ENCODE data around the gene FBXO45.

DNA sequence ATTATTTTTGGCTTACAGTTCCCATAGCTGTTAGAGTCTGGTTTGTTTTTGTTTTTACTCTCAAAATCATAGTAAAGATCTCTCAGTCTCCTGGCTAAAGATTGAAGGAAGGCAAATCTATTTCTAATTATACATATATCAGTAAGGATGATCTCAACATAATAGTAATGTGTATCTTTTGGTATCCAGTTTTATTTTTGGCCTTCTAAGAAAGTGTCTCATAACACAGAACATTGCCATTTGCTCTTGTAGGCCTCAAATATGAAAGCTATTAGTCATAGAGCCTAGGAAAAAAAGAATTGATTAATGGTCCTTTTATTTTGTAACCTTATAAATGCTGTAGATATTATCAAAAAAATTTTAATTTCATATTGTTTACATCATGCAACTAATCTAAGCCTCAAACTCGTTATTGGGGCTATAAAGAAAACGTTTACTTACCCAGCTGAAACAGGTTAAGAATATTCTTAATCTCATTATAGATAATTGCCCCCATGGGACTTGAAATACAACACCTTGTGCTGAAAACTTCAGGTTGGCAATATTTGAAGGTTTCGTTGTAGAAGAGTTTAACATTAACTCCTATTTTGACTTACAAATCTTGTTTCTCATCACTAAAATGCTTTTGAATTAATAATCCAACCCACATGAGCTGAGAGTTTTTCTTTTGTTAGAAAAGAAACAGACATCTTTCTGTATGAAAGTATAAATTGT, 16.7 kb downstream of the FBXO45 start:
- TF ChIP-seq CBX3 (IDR thresholded peaks at IDR 0.05; ENCODE audit: borderline replicate concordance, low read depth) (no peak), ESRRA (IDR thresholded peaks at IDR 0.05; ENCODE audit: low read length) (no peak), POLR2AphosphoS5 (IDR thresholded peaks at IDR 0.05; ENCODE audit: low read length) (no peak), JUNB (IDR thresholded peaks at IDR 0.05) (no peak), WRNIP1 (IDR thresholded peaks at IDR 0.05; ENCODE audit: borderline replicate concordance, low read depth, low read length) (no peak), RFX5 (IDR thresholded peaks at IDR 0.05; ENCODE audit: low read depth, low read length) (no peak), EGR1 (IDR thresholded peaks at IDR 0.05; ENCODE audit: borderline replicate concordance in 1 of 2, low read depth in 2 of 2, low read length in 2 of 2) (no peak)
- TF ChIP-seq, protein P1, sequence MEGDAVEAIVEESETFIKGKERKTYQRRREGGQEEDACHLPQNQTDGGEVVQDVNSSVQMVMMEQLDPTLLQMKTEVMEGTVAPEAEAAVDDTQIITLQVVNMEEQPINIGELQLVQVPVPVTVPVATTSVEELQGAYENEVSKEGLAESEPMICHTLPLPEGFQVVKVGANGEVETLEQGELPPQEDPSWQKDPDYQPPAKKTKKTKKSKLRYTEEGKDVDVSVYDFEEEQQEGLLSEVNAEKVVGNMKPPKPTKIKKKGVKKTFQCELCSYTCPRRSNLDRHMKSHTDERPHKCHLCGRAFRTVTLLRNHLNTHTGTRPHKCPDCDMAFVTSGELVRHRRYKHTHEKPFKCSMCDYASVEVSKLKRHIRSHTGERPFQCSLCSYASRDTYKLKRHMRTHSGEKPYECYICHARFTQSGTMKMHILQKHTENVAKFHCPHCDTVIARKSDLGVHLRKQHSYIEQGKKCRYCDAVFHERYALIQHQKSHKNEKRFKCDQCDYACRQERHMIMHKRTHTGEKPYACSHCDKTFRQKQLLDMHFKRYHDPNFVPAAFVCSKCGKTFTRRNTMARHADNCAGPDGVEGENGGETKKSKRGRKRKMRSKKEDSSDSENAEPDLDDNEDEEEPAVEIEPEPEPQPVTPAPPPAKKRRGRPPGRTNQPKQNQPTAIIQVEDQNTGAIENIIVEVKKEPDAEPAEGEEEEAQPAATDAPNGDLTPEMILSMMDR (IDR thresholded peaks at IDR 0.05 in 2 of 3, conservative IDR thresholded peaks at IDR 0.05 in 1 of 3; ENCODE audit: control insufficient read depth in 2 of 3, extremely low read depth in 1 of 3, insufficient read depth in 1 of 3, low read depth in 3 of 3, low read length in 3 of 3), result no peak
- TF ChIP-seq, protein P2, sequence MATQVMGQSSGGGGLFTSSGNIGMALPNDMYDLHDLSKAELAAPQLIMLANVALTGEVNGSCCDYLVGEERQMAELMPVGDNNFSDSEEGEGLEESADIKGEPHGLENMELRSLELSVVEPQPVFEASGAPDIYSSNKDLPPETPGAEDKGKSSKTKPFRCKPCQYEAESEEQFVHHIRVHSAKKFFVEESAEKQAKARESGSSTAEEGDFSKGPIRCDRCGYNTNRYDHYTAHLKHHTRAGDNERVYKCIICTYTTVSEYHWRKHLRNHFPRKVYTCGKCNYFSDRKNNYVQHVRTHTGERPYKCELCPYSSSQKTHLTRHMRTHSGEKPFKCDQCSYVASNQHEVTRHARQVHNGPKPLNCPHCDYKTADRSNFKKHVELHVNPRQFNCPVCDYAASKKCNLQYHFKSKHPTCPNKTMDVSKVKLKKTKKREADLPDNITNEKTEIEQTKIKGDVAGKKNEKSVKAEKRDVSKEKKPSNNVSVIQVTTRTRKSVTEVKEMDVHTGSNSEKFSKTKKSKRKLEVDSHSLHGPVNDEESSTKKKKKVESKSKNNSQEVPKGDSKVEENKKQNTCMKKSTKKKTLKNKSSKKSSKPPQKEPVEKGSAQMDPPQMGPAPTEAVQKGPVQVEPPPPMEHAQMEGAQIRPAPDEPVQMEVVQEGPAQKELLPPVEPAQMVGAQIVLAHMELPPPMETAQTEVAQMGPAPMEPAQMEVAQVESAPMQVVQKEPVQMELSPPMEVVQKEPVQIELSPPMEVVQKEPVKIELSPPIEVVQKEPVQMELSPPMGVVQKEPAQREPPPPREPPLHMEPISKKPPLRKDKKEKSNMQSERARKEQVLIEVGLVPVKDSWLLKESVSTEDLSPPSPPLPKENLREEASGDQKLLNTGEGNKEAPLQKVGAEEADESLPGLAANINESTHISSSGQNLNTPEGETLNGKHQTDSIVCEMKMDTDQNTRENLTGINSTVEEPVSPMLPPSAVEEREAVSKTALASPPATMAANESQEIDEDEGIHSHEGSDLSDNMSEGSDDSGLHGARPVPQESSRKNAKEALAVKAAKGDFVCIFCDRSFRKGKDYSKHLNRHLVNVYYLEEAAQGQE (IDR thresholded peaks at IDR 0.05; ENCODE audit: low read depth, low read length), result no peak
- TF ChIP-seq, protein P3, sequence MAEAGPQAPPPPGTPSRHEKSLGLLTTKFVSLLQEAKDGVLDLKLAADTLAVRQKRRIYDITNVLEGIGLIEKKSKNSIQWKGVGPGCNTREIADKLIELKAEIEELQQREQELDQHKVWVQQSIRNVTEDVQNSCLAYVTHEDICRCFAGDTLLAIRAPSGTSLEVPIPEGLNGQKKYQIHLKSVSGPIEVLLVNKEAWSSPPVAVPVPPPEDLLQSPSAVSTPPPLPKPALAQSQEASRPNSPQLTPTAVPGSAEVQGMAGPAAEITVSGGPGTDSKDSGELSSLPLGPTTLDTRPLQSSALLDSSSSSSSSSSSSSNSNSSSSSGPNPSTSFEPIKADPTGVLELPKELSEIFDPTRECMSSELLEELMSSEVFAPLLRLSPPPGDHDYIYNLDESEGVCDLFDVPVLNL (IDR thresholded peaks at IDR 0.05; ENCODE audit: low read depth, low read length), result no peak
